PC-9 (cell line): Measurements from ENCODE around the gene GPR137B. TPM values are rescaled to one million over a fixed set of nuclear protein-coding genes. Genes with fewer than 3 reads are reported as not detected.

ENCODE experiments used
- BruUV-seq: library from RNA; stranded (reverse); fragments of 400-500 nt; replicated peaks from 2 replicates; lab custom pipeline; 2021; lab: Mats Ljungman, UMichigan
- CTCF ChIA-PET: fragments of 300-600 bp; sonication (Branson Sonifier 250); formaldehyde crosslinking; loops from one replicate; lab custom pipeline; 2022; ENCODE audit warnings: antibody characterized with exemption; lab: Charles Lee
- POLR2A ChIA-PET: fragments of 300-600 bp; sonication (Branson Sonifier 250); formaldehyde crosslinking; loops from one replicate; lab custom pipeline; 2022; ENCODE audit warnings: antibody characterized with exemption; ENCODE audit not compliant: unreplicated experiment; lab: Charles Lee
- DNase-seq, 2 experiments: peaks; one replicate each; pipeline versions ENCODE4 v3.0.0 to v3.0.0-alpha.2; 2015 to 2022; ENCODE audit warnings: mixed read lengths in 1 of 2
- H2AFZ ChIP-seq: fragments of 200-600 bp; sonication (generic); 2 replicates; pipeline ENCODE4 v1.8.1; 2017; ENCODE audit warnings: antibody characterized with exemption
- H3F3A ChIP-seq: fragments of 200-600 bp; sonication (generic); 2 replicates; pipeline ENCODE4 v1.8.1; 2017; ENCODE audit warnings: antibody characterized with exemption, mild to moderate bottlenecking, low read depth; ENCODE audit not compliant: insufficient read depth
- H3K27ac ChIP-seq: fragments of 200-600 bp; sonication (generic); 2 replicates; pipeline ENCODE4 v1.6.1; 2016; ENCODE audit warnings: mixed run types
- H3K27me3 ChIP-seq: fragments of 200-600 bp; sonication (generic); 2 replicates; pipeline ENCODE4 v1.6.1; 2016; ENCODE audit warnings: low read depth, mixed run types; ENCODE audit not compliant: insufficient read depth
- H3K36me3 ChIP-seq: fragments of 200-600 bp; sonication (generic); 2 replicates; pipeline ENCODE4 v1.6.1; 2016; ENCODE audit warnings: low read depth, mixed run types
- H3K4me1 ChIP-seq: fragments of 200-600 bp; sonication (generic); replicated peaks from 2 replicates; pipeline ENCODE4 v1.6.1; 2016; ENCODE audit warnings: mixed run types; ENCODE audit not compliant: insufficient read depth
- H3K4me2 ChIP-seq: fragments of 200-600 bp; sonication (generic); 2 replicates; pipeline ENCODE4 v1.6.1; 2017; ENCODE audit warnings: mixed run types
- H3K4me3 ChIP-seq: fragments of 200-600 bp; sonication (generic); 2 replicates; pipeline ENCODE4 v1.6.1; 2016; ENCODE audit warnings: mixed run types
- H3K79me2 ChIP-seq: fragments of 200-600 bp; sonication (generic); 2 replicates; pipeline ENCODE4 v1.6.1; 2017; ENCODE audit warnings: low read depth, mixed run types
- H3K9me2 ChIP-seq: fragments of 200-600 bp; sonication (generic); 2 replicates; pipeline ENCODE4 v1.8.1; 2017; ENCODE audit warnings: mild to moderate bottlenecking; ENCODE audit not compliant: insufficient read depth
- H3K9me3 ChIP-seq: fragments of 200-600 bp; sonication (generic); 2 replicates; pipeline ENCODE4 v1.8.1; 2016; ENCODE audit warnings: low read depth; ENCODE audit not compliant: insufficient read depth
- H4K20me1 ChIP-seq: fragments of 200-600 bp; sonication (generic); 2 replicates; pipeline ENCODE4 v1.8.1; 2017; ENCODE audit not compliant: insufficient read depth
- CTCF ChIP-seq: fragments of 200-600 bp; sonication (generic); conservative IDR thresholded peaks from 2 replicates; pipeline ENCODE4 v1.6.1; 2017; ENCODE audit warnings: mixed run types, antibody characterized with exemption, mild to moderate bottlenecking, moderate library complexity
- EZH2 ChIP-seq: fragments of 200-600 bp; sonication (generic); IDR thresholded peaks from 2 replicates; pipeline ENCODE4 v1.8.0; 2017; ENCODE audit warnings: antibody characterized with exemption, low read depth
- intact Hi-C: fragments of 100-400 bp; cut with micrococcal nuclease; formaldehyde crosslinking; loops from one replicate; pipeline ENCODE4 v1.10.0; 2022; ENCODE audit not compliant: unreplicated experiment
- total RNA-seq: library from RNA; stranded (reverse); gene quantifications from 2 replicates; pipeline ENCODE4 v1.2.3, GENCODE V29; 2021

The GPR137B gene
- total RNA-seq, 1 experiment from 2014 or later: not detected

GRCh38 chr1:236139495-236139894, 2.8 kb upstream of the GPR137B start:
- CTCF ChIA-PET: no interaction called here
- Histone ChIP-seq H3K4me3 (no peak overlapping the region), H3K27me3 (peaks cover 57% of the 10 kb centered on the region), H4K20me1 (no peaks in the 10 kb centered on the region), H3K79me2 (no peaks in the 10 kb centered on the region), H3K27ac (no peak overlapping the region), H3K4me2 (no peak overlapping the region), H3K36me3 (no peaks in the 10 kb centered on the region), H2AFZ (no peak overlapping the region), H3K9me2 (no peaks in the 10 kb centered on the region), H3K4me1 (no peaks in the 10 kb centered on the region), H3K9me3 (no peaks in the 10 kb centered on the region), H3F3A (no peaks in the 10 kb centered on the region)
- POLR2A ChIA-PET: no interaction called here
- no TSS peak for BruUV-seq
- intact Hi-C loops: no loop called here
- TF ChIP-seq CTCF (no peak), EZH2 (no peak)
- no peak for DNase-seq

DNA sequence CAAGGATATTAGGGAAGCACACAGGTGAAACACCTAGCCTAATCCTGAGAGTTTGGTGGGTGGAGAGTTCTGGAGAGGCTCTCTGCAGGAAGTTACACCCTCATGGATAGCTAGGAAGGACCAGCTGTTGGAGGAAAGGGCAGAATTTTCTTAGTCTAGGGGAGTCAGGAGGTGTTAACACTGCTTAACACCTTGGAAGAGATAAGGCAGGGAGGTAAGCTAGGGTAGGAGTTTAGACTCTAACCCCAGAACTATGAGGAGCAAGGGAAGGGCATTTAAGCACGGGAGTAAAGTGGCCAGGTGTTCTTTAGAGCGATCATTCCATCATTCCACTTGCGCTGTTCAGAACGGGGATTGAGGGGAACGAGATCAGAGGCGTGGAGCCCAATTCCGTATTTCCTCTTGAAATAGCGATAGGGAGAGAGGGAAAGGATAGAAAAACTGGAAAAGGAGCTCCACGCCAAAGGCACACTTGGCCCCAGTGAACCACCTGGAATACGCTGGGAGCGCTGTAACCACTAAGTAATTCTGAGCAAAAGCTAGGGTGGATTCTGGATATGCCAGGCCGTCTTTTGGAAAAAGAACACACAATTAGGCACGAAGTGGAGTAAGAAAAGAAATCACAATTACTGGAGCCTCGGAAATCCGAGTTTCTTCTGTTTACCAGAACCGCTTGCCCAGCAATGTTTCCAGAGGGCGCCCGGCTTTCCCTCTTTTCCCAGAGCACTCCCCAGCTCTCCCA, 1.5 kb upstream of the GPR137B start:
- Histone ChIP-seq H3K9me2 (no peaks in the 10 kb centered on the region), H3K4me3 (no peak overlapping the region), H3K27me3 (peaks cover 49% of the 10 kb centered on the region), H4K20me1 (no peaks in the 10 kb centered on the region), H3K4me2 (no peak overlapping the region), H3K4me1 (no peaks in the 10 kb centered on the region), H3K79me2 (no peaks in the 10 kb centered on the region), H3K9me3 (no peaks in the 10 kb centered on the region), H3K36me3 (no peaks in the 10 kb centered on the region), H3F3A (no peaks in the 10 kb centered on the region), H3K27ac (no peak overlapping the region), H2AFZ (no peak overlapping the region)
- POLR2A ChIA-PET: no interaction called here
- no peak for TF ChIP-seq EZH2
- no peak for TF ChIP-seq CTCF
- no TSS peak for BruUV-seq
- intact Hi-C loops: no loop called here
- CTCF ChIA-PET: interaction anchor here (0.5 to 0.6 kb wide), 2 partner anchors 29 to 303 kb away, joined by 7 to 17 read pairs; no protein-coding TSS in a partner anchor
- no peak for DNase-seq

GRCh38 chr1:236141447-236142252, 689 bp upstream of the GPR137B start:
- no peak overlapping the region for H3K4me3 ChIP-seq
- intact Hi-C loops: no loop called here
- ChIA-PET POLR2A (no interaction called here), CTCF (interaction anchor here (0.6 kb wide), 1 partner anchor 29 kb away, joined by 17 read pairs; no protein-coding TSS in a partner anchor)
- H3K9me2 ChIP-seq: no peaks in the 10 kb centered on the region
- H3K79me2 ChIP-seq: no peaks in the 10 kb centered on the region
- TF ChIP-seq CTCF (no peak), EZH2 (no peak)
- H2AFZ ChIP-seq: no peak overlapping the region
- no peaks in the 10 kb centered on the region for H3K4me1 ChIP-seq
- H3K36me3 ChIP-seq: no peaks in the 10 kb centered on the region
- no peak overlapping the region for H3K4me2 ChIP-seq
- BruUV-seq: no TSS peak
- peaks cover 45% of the 10 kb centered on the region for H3K27me3 ChIP-seq
- H3F3A ChIP-seq: no peaks in the 10 kb centered on the region
- H3K9me3 ChIP-seq: no peaks in the 10 kb centered on the region
- no peaks in the 10 kb centered on the region for H4K20me1 ChIP-seq
- no peak overlapping the region for H3K27ac ChIP-seq
- no peak for DNase-seq
